GM19397 (cell line): ENCODE data around the gene LDLRAD4.

Experiments
- ATAC-seq: cut with Tn5 transposase; IDR thresholded peaks from one replicate; pipeline ENCODE4 v1.9.1; 2021; ENCODE audit warnings: mild to moderate bottlenecking, moderate library complexity; ENCODE audit not compliant: unreplicated experiment

LDLRAD4 gene

GRCh38 chr18:13555865-13556264 lies 337.3 kb downstream of the LDLRAD4 start:
- ATAC-seq: no peak

- no peak for ATAC-seq
These were observed 337.9 kb downstream of the LDLRAD4 start for GRCh38 chr18:13556502-13556901.

DNA sequence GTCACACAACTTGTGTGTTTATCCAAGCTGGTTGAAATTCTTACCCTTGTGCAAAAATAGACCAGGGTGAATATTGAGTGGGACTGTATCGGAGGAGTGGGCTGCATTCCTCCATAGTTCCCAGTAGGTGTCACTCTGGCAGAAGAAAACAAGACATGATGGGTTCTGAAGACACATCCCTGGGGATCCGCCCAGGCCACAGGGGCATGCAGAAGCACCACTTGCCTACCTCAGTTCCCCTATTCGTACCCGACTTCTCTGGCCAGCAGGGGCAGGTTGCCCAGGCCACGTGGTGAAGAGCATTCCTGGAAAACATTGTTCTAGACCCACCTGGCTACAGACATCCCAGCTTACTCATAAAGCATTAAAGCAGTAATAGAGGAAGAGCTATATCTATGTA lies 339.6 kb downstream of the LDLRAD4 start:
- ATAC-seq: peak; percentile 49

- no peak for ATAC-seq
These were observed 340.2 kb downstream of the LDLRAD4 start for GRCh38 chr18:13558790-13559189.

DNA sequence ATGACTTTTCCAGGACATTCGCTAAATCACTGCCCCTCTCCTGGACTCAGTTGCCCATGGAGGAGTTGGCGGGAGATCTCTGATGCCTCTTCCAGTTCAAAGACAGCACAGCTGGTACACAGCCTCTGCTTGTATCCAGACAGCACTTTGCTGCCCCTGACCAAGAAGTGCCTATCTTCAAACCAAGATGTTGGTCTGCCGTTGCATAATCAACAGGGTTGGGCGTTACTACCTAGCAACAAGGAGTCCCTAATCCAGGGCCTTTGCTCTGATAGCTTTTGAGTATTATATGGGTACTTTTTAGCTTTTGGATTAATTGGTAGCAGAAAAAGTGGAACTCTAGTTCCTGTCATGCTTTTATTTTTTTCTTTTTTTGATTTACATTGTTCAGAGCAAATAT lies 341.2 kb downstream of the LDLRAD4 start:
- ATAC-seq: no peak

DNA sequence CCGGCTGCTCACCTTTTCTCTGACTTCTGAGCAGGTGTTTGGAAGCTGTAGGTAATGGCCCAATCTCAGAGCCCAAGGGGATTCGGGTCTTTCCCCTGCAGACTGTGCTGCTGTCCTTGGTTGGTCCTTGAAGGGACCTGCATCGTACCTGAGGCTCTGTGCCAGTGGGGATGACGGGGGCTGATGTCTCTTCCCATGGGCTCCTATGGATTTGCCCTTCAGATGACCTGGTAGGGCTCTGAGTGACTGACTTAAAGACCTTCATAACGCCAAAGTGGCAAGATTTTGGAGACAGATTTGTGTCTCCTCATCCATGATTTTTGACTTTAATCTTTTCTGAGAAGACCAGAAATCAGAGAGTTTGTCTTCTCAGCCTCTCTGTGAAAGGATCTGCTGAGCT lies 341.7 kb downstream of the LDLRAD4 start:
- ATAC-seq: no peak

GRCh38 chr18:13562494-13563029 lies 344.0 kb downstream of the LDLRAD4 start:
- peak; percentile 49 for ATAC-seq

DNA sequence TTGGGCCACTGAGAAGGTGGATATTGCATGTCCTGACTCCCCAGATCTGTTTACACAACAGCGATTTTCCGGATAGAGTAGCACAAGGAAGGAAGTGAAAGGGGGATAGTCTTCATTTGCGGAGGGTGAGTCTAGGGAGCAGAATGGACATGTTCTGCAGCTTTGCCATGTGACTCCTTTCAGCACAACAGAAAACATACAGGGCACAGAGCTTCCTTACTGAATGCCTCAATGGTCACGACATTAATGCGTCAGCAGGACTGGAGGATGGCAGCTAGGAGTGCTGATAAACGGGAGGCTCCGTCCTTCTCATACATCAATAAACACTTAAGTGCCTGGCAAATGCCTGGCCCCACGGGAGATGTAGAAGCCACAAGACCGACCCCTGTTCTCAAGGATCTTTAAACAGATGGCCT lies 344.8 kb downstream of the LDLRAD4 start:
- no peak for ATAC-seq

DNA sequence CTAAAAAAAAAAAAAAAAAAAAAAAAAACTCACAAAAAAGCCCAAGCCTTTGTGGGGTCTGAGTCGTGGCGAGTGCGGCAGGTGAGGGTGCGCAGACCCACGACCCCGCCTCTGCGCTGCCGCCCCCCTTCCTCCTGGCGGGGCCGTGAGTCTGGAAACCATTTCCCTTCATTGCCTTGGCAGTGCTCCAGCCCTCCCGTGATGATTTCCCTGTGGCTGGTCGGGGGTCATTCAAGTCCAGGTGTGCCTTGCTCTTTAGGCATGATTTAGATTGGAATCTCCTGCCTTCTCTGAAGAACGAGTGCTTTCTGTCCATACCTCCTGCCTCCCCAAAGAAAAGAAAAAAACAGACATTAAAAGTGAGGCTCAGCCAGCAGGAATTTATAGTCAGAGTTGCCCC lies 346.0 kb downstream of the LDLRAD4 start:
- no peak for ATAC-seq

DNA sequence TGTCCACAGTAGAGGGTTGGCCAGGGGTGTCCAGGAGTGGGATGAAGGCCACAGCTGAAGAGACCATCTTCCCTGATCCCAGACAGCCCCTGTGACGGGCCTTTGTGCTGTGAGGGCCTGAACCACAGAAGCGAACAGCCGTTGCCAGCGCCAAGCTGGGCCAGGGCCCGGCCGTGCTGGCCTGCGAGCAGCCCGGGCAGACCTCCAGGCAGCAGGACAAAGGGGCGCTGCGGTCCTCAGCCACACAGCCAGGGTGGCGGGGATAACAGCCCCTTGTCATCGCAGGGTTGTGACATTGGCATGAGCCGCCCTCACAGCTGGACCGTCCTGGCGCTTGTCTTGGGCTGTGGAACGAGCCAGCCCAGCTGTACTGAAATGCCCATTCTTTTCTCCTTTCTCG lies 346.7 kb downstream of the LDLRAD4 start:
- ATAC-seq: no peak

- ATAC-seq: peak; percentile 37
These were observed 348.6 kb downstream of the LDLRAD4 start for GRCh38 chr18:13566941-13567746.

DNA sequence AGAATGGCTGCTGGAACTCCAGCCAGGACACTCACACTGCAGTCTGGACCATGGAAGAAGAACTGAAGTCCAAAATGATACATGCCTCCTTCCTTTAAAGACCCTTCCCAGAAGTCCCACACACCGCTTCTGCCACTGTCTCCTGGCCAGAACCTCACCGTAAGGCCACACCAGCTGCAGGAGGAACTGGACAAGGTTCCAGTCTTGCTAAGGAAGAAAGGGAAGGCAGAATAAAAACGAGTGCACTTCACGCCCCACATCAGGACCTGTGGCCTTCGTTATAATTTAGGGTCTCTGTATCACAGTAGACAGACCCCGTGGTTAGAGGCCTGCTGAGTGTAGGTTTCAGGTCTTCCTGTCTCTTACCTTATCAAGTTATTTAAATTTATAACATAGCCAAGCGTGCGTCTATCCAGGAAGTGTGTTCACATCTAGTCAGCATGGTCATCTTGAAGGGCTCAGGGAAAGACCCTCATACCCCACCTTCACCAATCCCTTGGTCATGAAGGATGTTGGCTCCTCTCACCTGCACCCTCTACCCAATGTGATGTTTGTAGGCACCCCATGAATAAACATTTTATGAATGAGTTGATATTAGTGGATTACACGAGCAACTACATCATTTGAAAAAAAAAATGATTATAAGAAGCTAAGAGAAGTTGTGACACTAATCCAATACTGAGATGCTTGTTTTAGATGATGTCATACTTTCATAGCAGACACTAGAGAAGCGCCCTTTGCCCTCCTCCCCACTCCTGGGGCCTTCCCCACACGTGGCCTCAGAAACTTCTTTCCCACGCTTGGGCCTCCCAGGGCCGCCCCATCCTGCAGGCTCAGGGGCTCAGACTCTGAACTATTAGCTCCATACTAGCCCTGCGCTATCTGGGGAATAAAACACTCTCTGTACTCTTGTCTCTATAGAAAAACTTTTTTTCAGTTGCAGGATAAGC lies 350.2 kb downstream of the LDLRAD4 start:
- ATAC-seq: peak; percentile 53

DNA sequence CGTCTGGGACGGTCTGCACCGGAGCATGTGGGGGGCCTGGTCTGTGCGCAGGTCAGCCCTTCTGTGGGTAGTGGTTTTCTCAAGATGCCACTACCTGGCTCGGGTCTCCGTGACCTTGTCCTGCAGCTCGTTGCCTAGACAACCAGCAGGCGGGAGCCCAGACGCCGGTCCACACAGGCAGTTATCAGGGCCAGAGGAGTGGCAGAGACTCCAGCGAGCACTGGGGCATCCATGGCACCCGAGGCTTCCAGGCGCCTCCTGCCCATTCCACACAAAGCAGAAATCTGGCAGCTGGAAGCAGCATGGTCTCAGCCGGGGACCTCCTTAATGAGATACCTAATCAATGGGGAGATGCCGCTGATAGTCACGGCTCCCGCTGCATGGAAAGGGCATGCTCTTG lies 351.7 kb downstream of the LDLRAD4 start:
- ATAC-seq: no peak

DNA sequence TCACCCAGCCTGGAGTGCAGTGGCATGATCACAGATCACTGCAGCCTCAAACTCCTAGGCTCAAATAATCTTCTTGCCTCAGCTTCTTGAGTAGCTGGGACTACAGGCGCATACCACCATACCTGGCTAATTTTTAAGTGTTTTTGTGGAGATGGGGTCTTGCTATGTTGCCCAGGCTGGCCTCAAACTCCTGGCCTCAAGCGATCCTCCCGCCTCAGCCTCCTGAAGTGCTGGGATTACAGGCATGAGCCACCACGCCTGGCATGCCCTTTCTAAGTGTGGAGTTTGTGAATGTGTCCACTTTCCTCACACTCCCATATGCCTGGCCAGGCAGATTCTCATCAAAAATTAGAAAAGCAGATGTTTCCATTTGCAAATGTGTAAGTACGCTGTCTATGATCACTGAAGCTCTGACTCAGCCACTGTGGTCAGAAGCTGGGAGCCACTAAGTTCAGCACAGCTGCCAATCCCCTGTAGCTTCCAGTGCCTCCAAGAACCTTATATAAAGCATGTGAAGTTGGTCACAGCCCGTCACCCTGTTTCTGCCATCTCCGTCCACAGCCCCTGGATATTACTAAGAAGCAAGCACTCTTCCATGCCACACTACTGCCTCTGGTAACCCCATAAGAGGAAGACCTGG lies 352.4 kb downstream of the LDLRAD4 start:
- no peak for ATAC-seq

- no peak for ATAC-seq
These were observed 353.6 kb downstream of the LDLRAD4 start for GRCh38 chr18:13572148-13572547.

GRCh38 chr18:13572721-13573120 lies 354.2 kb downstream of the LDLRAD4 start:
- ATAC-seq: no peak

GRCh38 chr18:13573750-13574149 lies 355.2 kb downstream of the LDLRAD4 start:
- ATAC-seq: no peak

- no peak for ATAC-seq
These were observed 355.8 kb downstream of the LDLRAD4 start for GRCh38 chr18:13574355-13574754.

DNA sequence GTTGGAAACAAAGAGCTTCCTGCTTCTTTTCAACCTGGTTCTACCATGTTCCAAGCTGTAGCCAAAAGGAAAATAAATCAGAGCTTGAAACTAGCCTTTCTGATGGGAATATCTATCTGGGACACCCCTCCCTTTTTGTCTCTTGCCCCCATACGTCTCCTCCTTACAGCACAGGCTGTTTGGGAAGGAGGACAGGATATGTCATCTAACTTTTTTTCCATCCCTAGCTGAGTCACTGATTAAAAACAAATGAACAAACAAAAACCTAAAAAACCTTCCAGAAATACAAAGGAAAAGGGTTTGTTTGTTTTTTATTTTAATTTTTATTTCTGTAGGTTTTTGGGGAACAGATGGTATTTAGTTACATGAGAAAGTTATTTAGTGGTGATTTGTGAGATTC lies 356.2 kb downstream of the LDLRAD4 start:
- ATAC-seq: no peak

- peak; percentile 25 for ATAC-seq
These were observed 358.0 kb downstream of the LDLRAD4 start for GRCh38 chr18:13576598-13576997.

DNA sequence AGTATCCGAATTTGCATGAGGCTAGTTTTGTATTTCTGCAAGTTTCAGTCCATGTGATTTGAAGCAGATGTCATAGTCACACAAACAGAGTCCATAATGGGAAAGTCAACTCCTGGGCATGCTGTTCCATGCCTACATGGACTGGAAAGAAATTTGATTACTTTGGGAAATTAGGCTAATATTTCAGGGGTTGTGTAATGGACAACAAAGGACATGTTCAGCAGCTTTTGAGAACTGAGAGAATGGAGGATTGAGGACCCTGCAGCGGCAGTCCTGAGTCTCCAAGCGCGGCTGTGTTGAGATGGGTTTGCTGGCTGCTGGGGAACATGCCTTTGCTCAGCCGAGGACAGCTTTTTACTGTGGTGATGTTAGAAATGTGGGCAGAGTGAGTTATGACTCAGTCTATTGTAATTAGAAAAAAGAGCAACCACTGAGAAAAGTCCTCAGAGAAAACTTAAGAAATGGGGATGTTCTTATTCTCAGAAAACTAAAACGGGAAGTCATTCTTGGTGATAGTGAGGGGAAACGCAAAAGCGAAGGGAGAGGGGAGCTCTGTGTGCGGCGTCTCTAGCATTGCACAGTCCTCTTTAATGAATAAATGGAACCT lies 358.6 kb downstream of the LDLRAD4 start:
- peak; percentile 79 for ATAC-seq
